ENCODE data around the gene IGDCC3.
A peak's percentile ranks its signal among the peaks of the same experiment; 100 is the strongest.

The IGDCC3 gene

GRCh38 chr15:65406424-65407000, 28.7 kb upstream of the IGDCC3 start:
- TF ChIP-seq, protein P1, sequence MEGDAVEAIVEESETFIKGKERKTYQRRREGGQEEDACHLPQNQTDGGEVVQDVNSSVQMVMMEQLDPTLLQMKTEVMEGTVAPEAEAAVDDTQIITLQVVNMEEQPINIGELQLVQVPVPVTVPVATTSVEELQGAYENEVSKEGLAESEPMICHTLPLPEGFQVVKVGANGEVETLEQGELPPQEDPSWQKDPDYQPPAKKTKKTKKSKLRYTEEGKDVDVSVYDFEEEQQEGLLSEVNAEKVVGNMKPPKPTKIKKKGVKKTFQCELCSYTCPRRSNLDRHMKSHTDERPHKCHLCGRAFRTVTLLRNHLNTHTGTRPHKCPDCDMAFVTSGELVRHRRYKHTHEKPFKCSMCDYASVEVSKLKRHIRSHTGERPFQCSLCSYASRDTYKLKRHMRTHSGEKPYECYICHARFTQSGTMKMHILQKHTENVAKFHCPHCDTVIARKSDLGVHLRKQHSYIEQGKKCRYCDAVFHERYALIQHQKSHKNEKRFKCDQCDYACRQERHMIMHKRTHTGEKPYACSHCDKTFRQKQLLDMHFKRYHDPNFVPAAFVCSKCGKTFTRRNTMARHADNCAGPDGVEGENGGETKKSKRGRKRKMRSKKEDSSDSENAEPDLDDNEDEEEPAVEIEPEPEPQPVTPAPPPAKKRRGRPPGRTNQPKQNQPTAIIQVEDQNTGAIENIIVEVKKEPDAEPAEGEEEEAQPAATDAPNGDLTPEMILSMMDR (IDR thresholded peaks at IDR 0.05; ENCODE audit: low read depth, low read length) = no peak
- no peak overlapping the region for H3K4me3 ChIP-seq (replicated peaks in 1 of 2; ENCODE audit: low read depth in 2 of 2, low read length in 2 of 2)
- DNase-seq (ENCODE audit: low read depth in 2 of 2) = no peak

GRCh38 chr15:65405791-65406423, 28.1 kb upstream of the IGDCC3 start:
- DNase-seq (ENCODE audit: low read depth in 2 of 2) = no peak
- no peak overlapping the region for H3K4me3 ChIP-seq (replicated peaks in 1 of 2; ENCODE audit: low read depth in 2 of 2, low read length in 2 of 2)
- TF ChIP-seq, protein P1 (IDR thresholded peaks at IDR 0.05; ENCODE audit: low read depth, low read length) = no peak

DNA sequence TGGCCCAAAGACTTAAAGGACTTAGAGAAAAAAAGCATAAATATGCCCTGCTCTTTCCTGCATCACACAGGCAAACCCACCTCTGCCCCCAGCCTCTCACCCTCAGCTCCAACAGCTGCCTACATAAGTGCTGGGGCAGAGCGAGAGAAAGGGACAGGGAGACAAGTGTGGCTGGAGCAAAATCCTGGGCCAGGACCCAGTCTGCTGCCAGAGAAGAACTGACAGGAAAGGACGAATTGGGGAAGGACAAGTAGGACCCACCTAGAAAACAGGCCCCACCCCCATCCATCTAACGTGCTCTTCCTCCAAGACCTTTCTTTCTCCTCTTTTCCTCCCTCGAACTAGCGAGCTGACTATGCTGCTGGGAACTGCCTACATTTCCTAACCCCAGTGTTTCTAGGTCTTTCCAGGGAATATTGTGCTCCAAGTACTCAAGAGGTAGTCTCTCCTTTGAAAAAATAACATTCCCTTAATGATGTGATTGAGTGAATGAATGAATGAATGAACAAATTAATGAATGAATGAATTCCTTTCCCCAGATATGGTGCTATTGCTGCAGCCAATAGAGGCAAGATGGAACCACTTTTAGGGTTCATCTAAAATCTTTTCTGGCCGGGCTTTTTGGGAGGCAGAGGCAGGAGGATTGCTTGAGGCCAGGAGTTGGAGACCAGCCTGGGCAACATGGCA, 26.5 kb upstream of the IGDCC3 start:
- TF ChIP-seq, protein P1 (IDR thresholded peaks at IDR 0.05; ENCODE audit: low read depth, low read length) = no peak
- no peak overlapping the region for H3K4me3 ChIP-seq (replicated peaks in 1 of 2; ENCODE audit: low read depth in 2 of 2, low read length in 2 of 2)
- no peak for DNase-seq (ENCODE audit: low read depth in 2 of 2)

DNA sequence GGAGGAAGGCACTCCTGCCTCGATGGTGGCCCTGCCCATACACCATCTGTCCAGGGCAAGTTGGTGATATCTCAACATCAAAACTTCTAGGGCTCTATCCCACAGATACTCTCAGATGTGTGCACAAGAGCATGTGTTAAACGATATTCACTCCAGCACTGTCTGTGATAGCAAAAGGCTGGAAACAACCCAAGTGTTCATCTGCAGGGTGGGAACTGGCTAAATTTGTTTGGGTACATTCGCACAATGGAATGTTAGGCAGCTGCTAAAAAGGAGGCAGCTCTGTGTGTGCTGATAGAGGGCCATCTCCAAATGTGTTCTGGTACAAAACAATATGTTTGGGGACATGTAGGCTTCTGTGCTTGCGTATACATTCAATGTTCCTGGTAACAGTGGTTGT, 25.2 kb upstream of the IGDCC3 start:
- no peak overlapping the region for H3K4me3 ChIP-seq (replicated peaks in 1 of 2; ENCODE audit: low read depth in 2 of 2, low read length in 2 of 2)
- DNase-seq (ENCODE audit: low read depth in 2 of 2) = no peak
- TF ChIP-seq, protein P1 (IDR thresholded peaks at IDR 0.05; ENCODE audit: low read depth, low read length) = no peak

GRCh38 chr15:65401611-65402240, 23.9 kb upstream of the IGDCC3 start:
- TF ChIP-seq, protein P1 (IDR thresholded peaks at IDR 0.05; ENCODE audit: low read depth, low read length) = no peak
- no peak for DNase-seq (ENCODE audit: low read depth in 2 of 2)
- no peak overlapping the region for H3K4me3 ChIP-seq (replicated peaks in 1 of 2; ENCODE audit: low read depth in 2 of 2, low read length in 2 of 2)

GRCh38 chr15:65400760-65401610, 23.2 kb upstream of the IGDCC3 start:
- TF ChIP-seq, protein P1 (IDR thresholded peaks at IDR 0.05; ENCODE audit: low read depth, low read length) = peak; percentile 92
- no peak overlapping the region for H3K4me3 ChIP-seq (replicated peaks in 1 of 2; ENCODE audit: low read depth in 2 of 2, low read length in 2 of 2)
- peak; percentile 71 to 77 for DNase-seq (ENCODE audit: low read depth in 2 of 2)
